Esophagus muscularis mucosa (tissue), 3 donors: Measurements from ENCODE around the gene TRAF3.

Experiments
- CTCF ChIP-seq, 3 experiments: fragments of 200-600 bp in 2 of 3; fragments of 450-650 bp in 1 of 3; sonication (generic) in 2 of 3; IDR thresholded peaks; one replicate each; pipeline ENCODE4 v1.5.1; 2017 to 2019; ENCODE audit warnings: antibody characterized with exemption in 3 of 3, mild to moderate bottlenecking in 2 of 3, moderate library complexity in 1 of 3
- POLR2A ChIP-seq: fragments of 450-650 bp; IDR thresholded peaks from one replicate; pipeline ENCODE4 v1.6.1; 2017; ENCODE audit warnings: antibody characterized with exemption, moderate library complexity, mild to moderate bottlenecking, low read depth

GRCh38 chr14:102892651-102893050, 115.4 kb downstream of the TRAF3 start:
- TF ChIP-seq CTCF (IDR thresholded peaks at IDR 0.05) (no peak), POLR2A (no peak)
